Fibroblast of mammary gland (primary cell): ENCODE data around the gene SLC44A5.
"Not testable (repeated sequence)": the region's sequence is repeated elsewhere in the genome, so short reads cannot be mapped to it uniquely, and the experiment has no call there.

Source experiments
- DNase-seq: peaks from one replicate; pipeline ENCODE4 v3.0.0-alpha.2; 2010; ENCODE audit warnings: low read depth
- H3K4me3 ChIP-seq: 2 replicates; pipeline ENCODE4 v1.5.1; 2011; ENCODE audit warnings: low read depth, mild to moderate bottlenecking, low read length, moderate library complexity; ENCODE audit not compliant: control insufficient read depth
- TF ChIP-seq, protein P1 (sequence below): conservative IDR thresholded peaks from 2 replicates; pipeline ENCODE4 v1.5.1; 2011; ENCODE audit warnings: low read depth, low read length, inconsistent platforms; ENCODE audit not compliant: control insufficient read depth, insufficient read depth

The SLC44A5 gene

DNA sequence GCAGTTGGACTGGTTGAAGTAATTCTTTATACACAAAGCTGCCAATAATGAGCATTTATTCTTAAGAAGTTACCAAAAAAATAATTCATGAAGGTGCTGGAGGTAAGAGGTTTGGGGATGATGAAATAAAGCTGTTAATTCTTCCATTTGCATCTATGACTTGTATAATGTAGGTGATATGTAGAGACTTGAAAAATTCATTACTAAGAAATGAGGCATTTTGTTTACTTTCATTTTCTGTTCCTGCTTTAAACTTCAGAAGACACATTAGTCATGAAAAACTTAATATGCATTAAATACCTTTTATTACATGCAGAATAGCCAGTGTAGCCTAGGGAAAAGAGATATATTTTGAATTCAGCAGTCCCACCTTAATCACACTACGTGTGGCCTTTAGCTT, 214.2 kb downstream of the SLC44A5 start:
- TF ChIP-seq, protein P1, sequence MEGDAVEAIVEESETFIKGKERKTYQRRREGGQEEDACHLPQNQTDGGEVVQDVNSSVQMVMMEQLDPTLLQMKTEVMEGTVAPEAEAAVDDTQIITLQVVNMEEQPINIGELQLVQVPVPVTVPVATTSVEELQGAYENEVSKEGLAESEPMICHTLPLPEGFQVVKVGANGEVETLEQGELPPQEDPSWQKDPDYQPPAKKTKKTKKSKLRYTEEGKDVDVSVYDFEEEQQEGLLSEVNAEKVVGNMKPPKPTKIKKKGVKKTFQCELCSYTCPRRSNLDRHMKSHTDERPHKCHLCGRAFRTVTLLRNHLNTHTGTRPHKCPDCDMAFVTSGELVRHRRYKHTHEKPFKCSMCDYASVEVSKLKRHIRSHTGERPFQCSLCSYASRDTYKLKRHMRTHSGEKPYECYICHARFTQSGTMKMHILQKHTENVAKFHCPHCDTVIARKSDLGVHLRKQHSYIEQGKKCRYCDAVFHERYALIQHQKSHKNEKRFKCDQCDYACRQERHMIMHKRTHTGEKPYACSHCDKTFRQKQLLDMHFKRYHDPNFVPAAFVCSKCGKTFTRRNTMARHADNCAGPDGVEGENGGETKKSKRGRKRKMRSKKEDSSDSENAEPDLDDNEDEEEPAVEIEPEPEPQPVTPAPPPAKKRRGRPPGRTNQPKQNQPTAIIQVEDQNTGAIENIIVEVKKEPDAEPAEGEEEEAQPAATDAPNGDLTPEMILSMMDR = no peak
- DNase-seq = no peak
- no peak overlapping the region for H3K4me3 ChIP-seq

DNA sequence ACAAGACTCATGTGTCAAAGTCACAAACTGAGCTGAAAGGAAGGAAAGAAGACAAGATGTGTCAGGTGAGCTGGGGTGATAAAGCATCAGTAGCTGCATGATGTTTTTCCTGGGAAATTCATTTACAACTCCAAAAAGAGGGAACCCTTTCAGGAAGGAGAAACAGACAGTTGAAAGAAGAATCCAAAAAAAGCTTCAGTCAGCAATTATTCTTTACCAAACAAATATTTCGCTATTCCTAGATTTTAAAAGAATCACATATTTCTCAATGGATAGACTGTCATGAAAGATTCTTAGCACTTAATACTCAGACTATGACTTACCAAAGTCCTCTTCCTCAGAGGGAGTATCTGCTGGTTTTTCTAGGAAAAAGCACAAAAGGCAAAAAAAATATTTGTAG, 214.7 kb downstream of the SLC44A5 start:
- DNase-seq = no peak
- no peak overlapping the region for H3K4me3 ChIP-seq
- TF ChIP-seq, protein P1 = no peak

DNA sequence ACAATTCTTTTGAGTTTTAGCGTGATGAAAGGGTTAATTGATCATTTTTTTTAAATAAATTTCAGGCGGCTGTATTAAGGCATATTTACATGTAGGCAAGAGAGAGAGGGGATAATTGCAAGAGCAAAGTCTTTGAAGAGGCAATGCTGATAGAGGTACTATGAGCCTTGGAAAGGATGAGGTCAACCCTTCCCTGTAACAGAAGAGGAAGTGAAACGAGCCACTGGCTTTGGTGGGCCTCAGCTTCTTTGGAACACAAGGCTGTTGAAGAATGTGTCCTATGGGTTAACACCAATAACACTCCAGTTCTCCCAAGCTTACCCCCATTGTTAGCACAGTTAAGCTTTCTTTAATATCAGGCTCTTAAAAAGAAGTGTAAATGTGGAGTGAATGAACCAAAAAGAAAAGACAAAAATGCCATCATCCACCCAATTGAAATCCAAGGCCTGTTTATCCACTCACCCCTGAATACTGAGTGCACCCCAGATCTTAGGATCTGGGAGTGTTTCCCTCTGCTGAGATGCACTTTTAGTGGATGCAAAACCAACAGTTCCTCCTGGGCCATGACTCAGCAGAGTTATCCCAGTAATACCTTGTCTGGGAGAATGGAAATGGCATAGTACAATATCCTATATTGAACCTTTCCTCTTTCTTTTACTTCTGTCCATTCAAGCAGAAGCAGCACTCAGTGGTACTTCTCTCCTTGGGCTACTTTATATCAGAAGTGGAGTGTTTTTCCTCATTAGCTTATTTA, 216.4 kb downstream of the SLC44A5 start:
- no peak overlapping the region for H3K4me3 ChIP-seq
- no peak for DNase-seq
- TF ChIP-seq, protein P1 = no peak

DNA sequence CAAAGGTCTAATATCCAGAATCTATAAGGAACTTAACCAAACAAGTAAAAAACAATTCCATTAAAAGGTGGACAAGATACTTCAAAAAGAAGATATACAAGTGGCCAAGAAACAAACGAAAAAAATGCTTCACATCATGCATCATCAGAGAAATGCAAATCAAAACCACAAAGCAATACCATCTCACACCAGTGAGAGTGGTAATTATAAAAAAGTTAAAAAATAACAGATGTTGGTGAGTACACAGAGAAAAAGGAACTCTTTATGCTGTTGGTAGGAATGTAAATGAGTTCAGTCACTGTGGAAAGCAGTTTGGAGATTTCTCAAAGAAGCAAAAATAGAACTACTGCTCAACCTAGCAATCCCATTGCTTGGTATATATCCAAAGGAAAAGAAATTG, 218.6 kb downstream of the SLC44A5 start:
- TF ChIP-seq, protein P1 = no peak

DNA sequence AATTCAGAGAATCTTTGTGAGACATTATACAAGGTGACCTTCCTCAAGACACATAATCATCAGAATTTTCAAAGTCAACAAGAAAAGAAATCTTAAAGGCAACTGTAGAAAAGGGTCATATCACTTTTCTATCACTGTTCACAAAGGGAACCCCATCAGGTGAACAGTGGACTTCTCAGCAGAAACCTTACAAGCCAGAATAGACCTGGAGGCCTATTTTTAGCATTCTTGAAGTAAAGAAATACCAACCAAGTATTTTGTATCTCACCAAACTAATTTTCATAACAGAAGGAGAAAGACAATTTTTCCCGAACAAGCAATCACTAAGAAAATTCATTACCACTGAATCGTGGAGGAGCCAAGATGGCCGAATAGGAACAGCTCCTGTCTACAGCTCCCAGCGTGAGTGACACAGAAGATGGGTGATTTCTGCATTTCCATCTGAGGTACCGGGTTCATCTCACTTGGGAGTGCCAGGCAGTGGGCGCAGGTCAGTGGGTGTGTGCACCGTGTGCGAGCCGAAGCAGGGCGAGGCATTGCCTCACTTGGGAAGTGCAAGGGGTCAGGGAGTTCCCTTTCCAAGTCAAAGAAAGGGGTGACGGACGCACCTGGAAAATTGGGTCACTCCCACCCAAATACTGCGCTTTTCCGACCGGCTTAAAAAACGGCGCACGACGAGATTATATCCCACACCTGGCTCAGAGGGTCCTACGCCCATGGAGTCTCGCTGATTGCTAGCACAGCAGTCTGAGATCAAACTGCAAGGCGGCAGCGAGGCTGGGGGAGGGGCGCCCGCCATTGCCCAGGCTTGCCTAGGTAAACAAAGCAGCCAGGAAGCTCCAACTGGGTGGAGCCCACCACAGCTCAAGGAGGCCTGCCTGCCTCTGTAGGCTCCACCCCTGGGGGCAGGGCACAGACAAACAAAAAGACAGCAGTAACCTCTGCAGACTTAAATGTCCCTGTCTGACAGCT, 235.2 kb downstream of the SLC44A5 start:
- DNase-seq, H3K4me3 ChIP-seq: not testable (repeated sequence)

More for the DNA sequence above, 218.6 kb downstream of the SLC44A5 start:
- no peak for DNase-seq
- no peak overlapping the region for H3K4me3 ChIP-seq

DNA sequence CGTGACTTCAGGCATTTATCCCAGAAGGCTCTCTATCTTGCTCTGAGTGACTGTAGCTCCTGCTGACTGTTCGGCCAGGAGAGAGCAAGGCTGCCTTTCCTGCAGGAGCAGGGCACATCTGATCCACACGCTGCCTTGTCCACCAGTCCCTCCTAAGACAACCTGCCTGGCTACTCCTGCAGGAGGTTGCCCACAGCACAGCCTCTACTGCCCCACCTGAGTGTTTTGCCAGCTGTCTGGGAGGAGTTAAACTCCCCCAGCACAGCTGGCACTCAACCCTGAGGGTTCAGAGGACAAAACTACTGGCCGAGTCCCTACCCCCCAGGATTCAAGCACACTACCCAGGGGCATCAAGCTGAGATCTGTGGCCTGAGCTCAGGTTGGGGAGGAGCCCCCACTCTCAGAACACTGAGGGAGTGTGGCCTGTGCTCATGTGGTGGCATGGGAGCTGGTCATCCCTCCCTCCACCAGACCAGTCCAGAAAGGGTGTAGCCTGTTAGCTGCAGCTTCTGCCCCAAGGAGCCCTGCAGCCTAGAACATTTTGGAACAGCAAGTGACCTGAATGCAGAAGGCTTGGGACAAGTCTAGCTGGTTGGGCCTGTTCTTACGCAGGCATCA, 237.3 kb downstream of the SLC44A5 start:
- TF ChIP-seq, protein P1 = no peak
- no peak overlapping the region for H3K4me3 ChIP-seq
- DNase-seq = no peak
